ENCODE measurements around the gene TNNT3.

DNA sequence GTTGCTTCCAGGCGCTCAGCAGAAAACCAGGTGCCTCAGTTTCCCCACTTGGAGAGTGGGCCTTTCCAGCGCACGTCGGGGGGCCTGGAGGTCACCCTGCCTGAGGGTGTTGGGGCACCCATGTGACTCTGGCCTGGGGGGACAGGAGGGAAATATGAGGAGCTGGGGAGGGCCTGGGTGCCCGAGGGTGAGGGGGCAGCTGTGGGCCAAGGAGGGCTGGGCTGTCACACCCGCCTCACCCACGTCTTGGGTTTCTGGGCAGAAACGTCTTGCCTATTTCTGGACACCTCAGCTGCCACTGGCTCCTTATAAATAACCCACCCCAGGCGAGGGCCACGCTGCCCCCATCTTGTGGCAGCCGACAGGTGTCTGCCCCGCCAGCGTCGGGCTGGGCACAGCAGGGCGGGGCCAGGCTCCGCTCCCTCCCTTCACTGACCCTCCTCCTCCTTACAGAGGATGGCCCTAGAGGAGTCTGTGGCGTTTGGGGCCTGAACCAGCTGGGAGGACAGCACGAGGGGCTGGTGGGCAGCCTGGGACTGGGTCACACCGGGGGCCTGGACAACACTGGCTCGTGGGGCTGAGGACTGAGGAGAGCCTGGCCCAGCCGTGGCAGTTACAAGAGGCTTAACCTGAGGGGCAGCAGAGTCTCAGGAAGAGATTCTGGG, 1.5 kb downstream of the TNNT3 start:
- TF ChIP-seq CTCF (IDR thresholded peaks at IDR 0.05) (no peak), POLR2A (IDR thresholded peaks at IDR 0.05) (no peak), POLR2AphosphoS5 (IDR thresholded peaks at IDR 0.05) (no peak), EP300 (IDR thresholded peaks at IDR 0.05) (no peak)

Measured in stomach (tissue), 4 donors.